Stimulated activated CD4-positive, alpha-beta T cell treated with anti-CD3 and anti-CD28 coated beads, Interleukin-4, amount 100 ng/mL, for 1 hour (primary cell): ENCODE results near the gene WNT3.

Experiments
- DNase-seq: peaks from one replicate; pipeline ENCODE4 v3.0.0-alpha.2; 2020

WNT3 gene

GRCh38 chr17:46726206-46726605 lies 92.3 kb downstream of the WNT3 start:
- DNase-seq, result no peak

- DNase-seq, result no peak
These were observed 95.7 kb downstream of the WNT3 start for GRCh38 chr17:46722662-46723285.

GRCh38 chr17:46720408-46720807 lies 98.1 kb downstream of the WNT3 start:
- no peak for DNase-seq

- no peak for DNase-seq
These were observed 98.6 kb downstream of the WNT3 start for GRCh38 chr17:46719891-46720290.

GRCh38 chr17:46717999-46718398 lies 100.5 kb downstream of the WNT3 start:
- no peak for DNase-seq
